ENCODE data around the gene ETV1. TPM values are rescaled to one million over a fixed set of nuclear protein-coding genes. Genes with fewer than 3 reads are reported as not detected.

The ETV1 gene
- total RNA-seq, 6 donors from 2014 or later, result 33.2 to 74.6 (median 50.2) TPM

DNA sequence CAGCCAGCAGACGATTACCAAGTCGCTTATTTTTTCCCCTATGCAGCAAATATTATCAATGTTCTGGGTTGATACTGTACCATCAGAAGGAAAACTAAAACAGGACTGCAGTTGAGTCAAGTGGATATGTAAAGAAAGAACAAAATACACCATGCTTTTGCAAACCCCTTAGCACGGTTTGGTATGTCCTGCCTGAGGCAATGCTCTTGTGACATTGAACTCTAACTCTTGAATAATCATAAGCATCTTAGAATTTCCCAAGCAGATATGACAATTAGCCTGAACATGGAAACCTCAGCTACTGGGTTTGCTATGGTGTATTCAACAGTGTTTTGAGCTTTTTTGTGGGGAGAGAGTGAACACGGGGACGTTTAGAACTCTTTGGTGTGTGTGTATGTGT, 107.4 kb downstream of the ETV1 start:
- ATAC-seq (ENCODE audit: low FRiP score in 2 of 2) (no peak), DNase-seq (no peak)
- H3K4me3 ChIP-seq, result no peak overlapping the region
- no peaks in the 10 kb centered on the region for H3K4me1 ChIP-seq
- H3K9me3 ChIP-seq, result no peaks in the 10 kb centered on the region
- no peak overlapping the region for H3K27ac ChIP-seq
- TF ChIP-seq POLR2AphosphoS5 (IDR thresholded peaks at IDR 0.05) (no peak), EP300 (IDR thresholded peaks at IDR 0.05) (no peak)
- no peaks in the 10 kb centered on the region for H3K36me3 ChIP-seq
- H3K27me3 ChIP-seq, result no peaks in the 10 kb centered on the region
- 85 to 91% methylated on average over 5 of the region's 5 CpGs for WGBS, 2 donors

DNA sequence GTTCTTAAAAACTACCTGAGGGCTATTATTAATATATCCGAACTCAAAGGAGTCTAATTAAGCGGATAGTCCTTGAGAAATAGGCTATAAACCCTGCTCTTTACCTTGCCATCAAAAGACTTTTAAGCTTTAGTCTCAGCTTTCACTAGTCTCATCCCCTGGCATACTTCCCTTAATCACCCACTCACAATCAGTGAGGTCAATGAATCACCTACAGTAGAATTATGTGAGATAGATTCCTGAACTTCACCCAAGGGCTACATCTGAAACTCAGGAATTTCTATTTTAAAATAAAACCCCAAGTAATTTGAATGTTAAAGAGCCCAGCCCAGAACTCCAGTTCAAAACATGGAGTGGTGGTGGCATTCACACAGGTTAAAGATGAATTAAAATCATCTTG, 108.7 kb downstream of the ETV1 start:
- Histone ChIP-seq H3K36me3 (no peaks in the 10 kb centered on the region), H3K27ac (no peak overlapping the region), H3K27me3 (no peaks in the 10 kb centered on the region), H3K9me3 (no peaks in the 10 kb centered on the region), H3K4me3 (no peak overlapping the region), H3K4me1 (no peaks in the 10 kb centered on the region)
- no peak for DNase-seq
- TF ChIP-seq, protein P1, sequence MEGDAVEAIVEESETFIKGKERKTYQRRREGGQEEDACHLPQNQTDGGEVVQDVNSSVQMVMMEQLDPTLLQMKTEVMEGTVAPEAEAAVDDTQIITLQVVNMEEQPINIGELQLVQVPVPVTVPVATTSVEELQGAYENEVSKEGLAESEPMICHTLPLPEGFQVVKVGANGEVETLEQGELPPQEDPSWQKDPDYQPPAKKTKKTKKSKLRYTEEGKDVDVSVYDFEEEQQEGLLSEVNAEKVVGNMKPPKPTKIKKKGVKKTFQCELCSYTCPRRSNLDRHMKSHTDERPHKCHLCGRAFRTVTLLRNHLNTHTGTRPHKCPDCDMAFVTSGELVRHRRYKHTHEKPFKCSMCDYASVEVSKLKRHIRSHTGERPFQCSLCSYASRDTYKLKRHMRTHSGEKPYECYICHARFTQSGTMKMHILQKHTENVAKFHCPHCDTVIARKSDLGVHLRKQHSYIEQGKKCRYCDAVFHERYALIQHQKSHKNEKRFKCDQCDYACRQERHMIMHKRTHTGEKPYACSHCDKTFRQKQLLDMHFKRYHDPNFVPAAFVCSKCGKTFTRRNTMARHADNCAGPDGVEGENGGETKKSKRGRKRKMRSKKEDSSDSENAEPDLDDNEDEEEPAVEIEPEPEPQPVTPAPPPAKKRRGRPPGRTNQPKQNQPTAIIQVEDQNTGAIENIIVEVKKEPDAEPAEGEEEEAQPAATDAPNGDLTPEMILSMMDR (IDR thresholded peaks at IDR 0.05), result no peak
- TF ChIP-seq POLR2AphosphoS5 (IDR thresholded peaks at IDR 0.05) (no peak), POLR2A (IDR thresholded peaks at IDR 0.05) (no peak), EP300 (IDR thresholded peaks at IDR 0.05) (no peak)
- 93 to 97% methylated on average over 2 of the region's 2 CpGs for WGBS, 2 donors
- peak in 1 of 2 donors; percentile 21 for ATAC-seq (ENCODE audit: low FRiP score in 2 of 2)

DNA sequence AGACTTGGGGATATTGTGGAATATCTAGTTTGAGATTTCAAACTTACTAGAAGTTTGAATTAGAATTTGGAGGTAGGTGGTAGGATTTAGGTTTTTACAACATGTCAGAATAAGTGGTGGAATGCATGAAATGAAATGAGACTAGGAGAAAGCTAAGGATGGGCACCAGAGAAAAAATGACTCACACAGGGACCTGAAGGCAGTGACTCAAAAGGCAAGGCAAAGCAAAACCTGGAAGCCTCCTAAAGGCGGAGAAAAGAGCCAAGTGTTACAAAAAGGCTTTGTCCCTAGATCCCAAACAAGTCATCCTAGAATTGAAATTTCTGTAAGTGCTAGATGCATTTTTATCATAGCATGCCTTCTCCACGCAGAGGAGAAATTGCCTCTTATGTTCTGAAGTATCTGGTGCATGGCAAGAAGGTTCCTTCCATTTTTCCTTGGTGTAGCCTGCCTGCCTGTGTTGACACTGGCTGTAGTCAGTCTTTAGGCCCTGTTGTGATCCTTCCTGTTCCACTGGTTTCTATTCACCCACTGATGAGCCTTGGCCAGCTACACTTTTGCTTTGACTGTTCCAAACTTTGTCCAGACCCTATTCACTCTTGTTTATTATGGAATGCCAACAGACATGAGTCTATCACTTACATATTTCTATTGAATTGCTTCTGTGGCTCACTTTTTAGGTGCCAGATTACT, 109.3 kb downstream of the ETV1 start:
- 67 to 82% methylated on average over 2 of the region's 2 CpGs for WGBS, 2 donors
- H3K27ac ChIP-seq, result no peak overlapping the region

DNA sequence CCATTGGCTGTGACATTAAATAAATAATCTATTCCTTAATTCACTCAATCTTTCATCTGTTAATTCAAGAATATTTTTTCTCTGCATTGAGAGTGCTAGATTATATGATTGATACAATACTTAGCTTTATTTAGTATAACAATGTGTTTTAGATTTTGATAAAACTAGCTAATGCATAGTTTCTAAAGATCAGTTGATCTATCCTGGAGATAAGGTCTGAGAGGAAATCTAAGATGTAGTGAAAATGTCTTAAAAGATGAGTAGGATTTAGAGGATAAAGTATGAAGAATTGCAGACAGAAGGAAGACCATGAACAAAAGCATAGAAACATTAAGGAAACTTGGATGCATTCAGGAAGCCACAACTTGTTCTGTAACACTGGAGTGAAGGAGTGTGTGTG, 110.3 kb downstream of the ETV1 start:
- Histone ChIP-seq H3K9me3 (no peaks in the 10 kb centered on the region), H3K27ac (no peak overlapping the region), H3K4me1 (peaks cover 0 to 3% (median 0%) of the 10 kb centered on the region in 4 donors), H3K4me3 (no peak overlapping the region), H3K27me3 (no peaks in the 10 kb centered on the region), H3K36me3 (no peaks in the 10 kb centered on the region)
- ATAC-seq (ENCODE audit: low FRiP score in 2 of 2) (no peak), DNase-seq (no peak)
- TF ChIP-seq POLR2A (IDR thresholded peaks at IDR 0.05) (no peak), POLR2AphosphoS5 (IDR thresholded peaks at IDR 0.05) (no peak), EP300 (IDR thresholded peaks at IDR 0.05) (no peak)
- TF ChIP-seq, protein P1 (IDR thresholded peaks at IDR 0.05), result no peak

More for the DNA sequence above, 109.3 kb downstream of the ETV1 start:
- Histone ChIP-seq H3K27me3 (no peaks in the 10 kb centered on the region), H3K36me3 (no peaks in the 10 kb centered on the region), H3K4me3 (no peak overlapping the region), H3K4me1 (no peaks in the 10 kb centered on the region), H3K9me3 (no peaks in the 10 kb centered on the region)
- ATAC-seq (ENCODE audit: low FRiP score in 2 of 2) (peak in 1 of 2 donors; percentile 49), DNase-seq (no peak)
- TF ChIP-seq, protein P1 (IDR thresholded peaks at IDR 0.05), result no peak
- TF ChIP-seq EP300 (IDR thresholded peaks at IDR 0.05) (no peak), POLR2A (IDR thresholded peaks at IDR 0.05) (no peak)

DNA sequence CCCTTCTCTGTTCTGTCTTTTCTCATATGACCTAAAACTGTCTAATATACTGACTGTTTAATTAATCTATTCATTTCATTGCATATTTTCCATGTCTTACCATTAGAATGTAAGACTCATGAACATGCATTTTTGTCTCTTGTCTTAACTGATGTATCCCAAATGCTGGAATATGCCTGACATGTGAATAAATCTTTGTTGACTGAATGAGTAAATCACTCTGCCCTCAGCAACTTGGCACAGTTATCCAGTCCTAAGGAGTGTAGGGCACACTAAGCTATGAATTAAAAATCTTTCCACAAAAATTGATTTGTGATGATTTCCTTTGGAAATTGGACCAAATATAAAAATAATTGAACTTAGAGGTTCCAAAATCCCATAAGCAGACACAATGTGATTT, 111.3 kb downstream of the ETV1 start:
- peaks cover 0 to 3% (median 0%) of the 10 kb centered on the region in 4 donors for H3K4me1 ChIP-seq
- H3K36me3 ChIP-seq, result no peaks in the 10 kb centered on the region
- ATAC-seq (ENCODE audit: low FRiP score in 2 of 2) (no peak), DNase-seq (no peak)
- no peak overlapping the region for H3K4me3 ChIP-seq
- H3K27ac ChIP-seq, result no peak overlapping the region
- no peaks in the 10 kb centered on the region for H3K9me3 ChIP-seq
- no peaks in the 10 kb centered on the region for H3K27me3 ChIP-seq
- TF ChIP-seq POLR2AphosphoS5 (IDR thresholded peaks at IDR 0.05) (no peak), POLR2A (IDR thresholded peaks at IDR 0.05) (no peak), EP300 (IDR thresholded peaks at IDR 0.05) (no peak)
- TF ChIP-seq, protein P1 (IDR thresholded peaks at IDR 0.05), result no peak

All from upper lobe of left lung (tissue), 6 donors.